Hepatocyte (in vitro differentiated cells): Measurements from ENCODE around the gene PDE8B. TPM values are rescaled to one million over a fixed set of nuclear protein-coding genes. Genes with fewer than 3 reads are reported as not detected.

Experiments used
- DNase-seq: peaks from one replicate; pipeline ENCODE4 v3.0.0-alpha.2; 2016; ENCODE audit warnings: low spot score
- H2AFZ ChIP-seq: fragments of 200-600 bp; sonication (generic); 2 replicates; pipeline ENCODE4 v1.6.0; 2016; ENCODE audit warnings: antibody characterized with exemption, mild to moderate bottlenecking
- H3K27ac ChIP-seq: fragments of 200-600 bp; sonication (generic); 2 replicates; pipeline ENCODE4 v1.5.1; 2016; ENCODE audit warnings: mild to moderate bottlenecking
- H3K27me3 ChIP-seq: fragments of 200-600 bp; sonication (generic); 2 replicates; pipeline ENCODE4 v1.6.1; 2016
- H3K36me3 ChIP-seq: fragments of 200-600 bp; sonication (generic); replicated peaks from 2 replicates; pipeline ENCODE4 v1.5.1; 2016; ENCODE audit warnings: low read depth; ENCODE audit not compliant: insufficient read depth
- H3K4me1 ChIP-seq: fragments of 200-600 bp; sonication (generic); 2 replicates; pipeline ENCODE4 v1.5.1; 2016; ENCODE audit warnings: mild to moderate bottlenecking, moderate library complexity; ENCODE audit not compliant: insufficient read depth
- H3K4me2 ChIP-seq: fragments of 200-600 bp; sonication (generic); 2 replicates; pipeline ENCODE4 v1.6.0; 2016
- H3K4me3 ChIP-seq: fragments of 200-600 bp; sonication (generic); 2 replicates; pipeline ENCODE4 v1.5.1; 2016; ENCODE audit warnings: mild to moderate bottlenecking
- H3K79me2 ChIP-seq: fragments of 200-600 bp; sonication (generic); 2 replicates; pipeline ENCODE4 v1.6.0; 2017; ENCODE audit warnings: mild to moderate bottlenecking
- H3K9me2 ChIP-seq: fragments of 200-600 bp; sonication (generic); replicated peaks from 2 replicates; pipeline ENCODE4 v1.6.0; 2017; ENCODE audit warnings: mild to moderate bottlenecking; ENCODE audit not compliant: insufficient read depth
- H3K9me3 ChIP-seq: fragments of 200-600 bp; sonication (generic); 2 replicates; pipeline ENCODE4 v1.5.1; 2016; ENCODE audit warnings: low read depth, mild to moderate bottlenecking
- H4K20me1 ChIP-seq: fragments of 200-600 bp; sonication (generic); 2 replicates; pipeline ENCODE4 v1.6.0; 2016; ENCODE audit warnings: mild to moderate bottlenecking; ENCODE audit not compliant: insufficient read depth, poor library complexity, severe bottlenecking
- CTCF ChIP-seq: fragments of 200-600 bp; sonication (generic); IDR thresholded peaks from 2 replicates; pipeline ENCODE4 v1.5.1; 2016; ENCODE audit warnings: antibody characterized with exemption, mild to moderate bottlenecking; ENCODE audit not compliant: poor library complexity
- EZH2 ChIP-seq: fragments of 200-600 bp; sonication (generic); IDR thresholded peaks from 2 replicates; pipeline ENCODE4 v1.6.1; 2016; ENCODE audit warnings: antibody characterized with exemption, mild to moderate bottlenecking, borderline replicate concordance
- EZH2phosphoT487 ChIP-seq: fragments of 200-600 bp; sonication (generic); IDR thresholded peaks from one replicate; pipeline ENCODE4 v1.6.1; 2018; ENCODE audit warnings: antibody characterized with exemption, mild to moderate bottlenecking, low read depth, moderate library complexity; ENCODE audit not compliant: unreplicated experiment, severe bottlenecking
- WGBS: methylation state at CpG from one replicate; pipeline ENCODE4 v1.1.6; 2016; ENCODE audit warnings: low lambda C conversion rate; ENCODE audit errors: missing lambda C conversion rate; 5-methylcytosine and 5-hydroxymethylcytosine counted together
- polyA plus RNA-seq: library from polyadenylated mRNA; unstranded; fragments of >200 nt; fragmentation: Nextera tagmentation; extraction: Ambion mirVana; gene quantifications from 2 replicates; pipeline ENCODE4 v1.2.1, GENCODE V29; 2016
- total RNA-seq: library from RNA; depleted of rRNA; stranded (reverse); fragments of >200 nt; gene quantifications from 2 replicates; pipeline ENCODE4 v1.2.3, GENCODE V29; 2014

PDE8B gene
- total and polyA plus RNA-seq, 2 experiments from 2014 or later: 8.3 to 9.2 TPM

GRCh38 chr5:77319117-77319804 lies 108.8 kb downstream of the PDE8B start:
- no peak for DNase-seq
- H3K9me3 ChIP-seq: no peaks in the 10 kb centered on the region
- H4K20me1 ChIP-seq: no peaks in the 10 kb centered on the region
- TF ChIP-seq EZH2phosphoT487 (no peak), EZH2 (no peak), CTCF (no peak)
- H2AFZ ChIP-seq: no peak overlapping the region
- H3K4me3 ChIP-seq: no peak overlapping the region
- no peaks in the 10 kb centered on the region for H3K79me2 ChIP-seq
- no peaks in the 10 kb centered on the region for H3K4me1 ChIP-seq
- no peaks in the 10 kb centered on the region for H3K9me2 ChIP-seq
- H3K27ac ChIP-seq: no peak overlapping the region
- H3K4me2 ChIP-seq: no peak overlapping the region
- H3K27me3 ChIP-seq: no peaks in the 10 kb centered on the region
- 79% methylated on average over 5 of the region's 5 CpGs for WGBS
- no peaks in the 10 kb centered on the region for H3K36me3 ChIP-seq

- H3K36me3 ChIP-seq: no peaks in the 10 kb centered on the region
- H3K4me3 ChIP-seq: no peak overlapping the region
- H2AFZ ChIP-seq: no peak overlapping the region
- H3K27ac ChIP-seq: no peak overlapping the region
- H3K4me2 ChIP-seq: no peak overlapping the region
- no peaks in the 10 kb centered on the region for H4K20me1 ChIP-seq
- H3K79me2 ChIP-seq: no peaks in the 10 kb centered on the region
- TF ChIP-seq EZH2phosphoT487 (no peak), EZH2 (no peak), CTCF (no peak)
- no peaks in the 10 kb centered on the region for H3K27me3 ChIP-seq
- no peaks in the 10 kb centered on the region for H3K9me3 ChIP-seq
- no peaks in the 10 kb centered on the region for H3K9me2 ChIP-seq
- 91% methylated on average over 4 of the region's 4 CpGs for WGBS
- DNase-seq: no peak
- H3K4me1 ChIP-seq: no peaks in the 10 kb centered on the region
Observed at GRCh38 chr5:77321793-77322394, 111.4 kb downstream of the PDE8B start.

DNA sequence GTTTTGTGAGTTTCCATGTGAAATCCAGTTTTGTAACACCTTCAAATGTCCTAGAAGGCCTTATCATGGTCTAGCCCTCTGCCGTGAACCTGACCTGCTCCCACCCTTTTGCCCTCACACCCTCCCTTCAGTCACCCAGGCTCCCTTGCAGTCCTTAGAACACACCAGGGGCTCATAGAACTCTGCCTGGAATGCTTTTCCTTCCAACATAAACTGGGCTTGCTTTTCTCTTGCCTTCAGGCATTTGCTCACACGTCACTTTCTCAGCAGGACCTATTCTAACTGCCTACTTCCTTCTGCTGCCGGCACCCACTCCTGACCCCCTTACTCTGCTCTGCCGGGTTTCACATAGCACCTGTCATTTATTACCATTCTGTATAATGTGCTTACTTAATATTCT lies 111.9 kb downstream of the PDE8B start:
- WGBS: 45% methylated on average over 4 of the region's 4 CpGs
- no peak for DNase-seq
- no peaks in the 10 kb centered on the region for H3K9me3 ChIP-seq
- H4K20me1 ChIP-seq: no peaks in the 10 kb centered on the region
- no peaks in the 10 kb centered on the region for H3K27me3 ChIP-seq
- H3K36me3 ChIP-seq: no peaks in the 10 kb centered on the region
- H3K4me1 ChIP-seq: no peaks in the 10 kb centered on the region
- H2AFZ ChIP-seq: no peak overlapping the region
- no peak overlapping the region for H3K4me3 ChIP-seq
- no peak overlapping the region for H3K27ac ChIP-seq
- no peaks in the 10 kb centered on the region for H3K79me2 ChIP-seq
- TF ChIP-seq EZH2phosphoT487 (no peak), CTCF (no peak), EZH2 (no peak)
- no peak overlapping the region for H3K4me2 ChIP-seq
- H3K9me2 ChIP-seq: no peaks in the 10 kb centered on the region
